Stimulated activated CD4-positive, alpha-beta T cell treated with anti-CD3 and anti-CD28 coated beads, Interleukin-2, amount 100 ng/mL, for 48 hours (primary cell): ENCODE measurements around the gene REC8.
A peak's percentile ranks its signal among the peaks of the same experiment; 100 is the strongest.

ENCODE experiments used
- DNase-seq, 2 donors: peaks; one replicate each; pipeline ENCODE4 v3.0.0-alpha.2; 2020

Gene REC8

GRCh38 chr14:24160850-24161804 lies 10.8 kb upstream of the REC8 start, which contains the start of gene IRF9:
Gene IRF9 (plus strand): TSS chr14:24161265. CDS start chr14:24162145, 880 bp downstream.
- DNase-seq, result peak; percentile 100

GRCh38 chr14:24162093-24162492 lies 9.8 kb upstream of the REC8 start:
- DNase-seq, result no peak

- DNase-seq, result no peak
These were observed 7.3 kb upstream of the REC8 start for GRCh38 chr14:24164518-24164991.

GRCh38 chr14:24165785-24166184 lies 6.1 kb upstream of the REC8 start:
- no peak for DNase-seq

GRCh38 chr14:24167469-24168114 lies 4.3 kb upstream of the REC8 start:
- DNase-seq, result no peak

GRCh38 chr14:24172261-24172860 lies 481 bp downstream of the REC8 start:
- DNase-seq, result no peak

GRCh38 chr14:24172871-24173281 lies 996 bp downstream of the REC8 start:
- DNase-seq, result no peak

GRCh38 chr14:24176599-24176998 lies 4.7 kb downstream of the REC8 start:
- no peak for DNase-seq

- DNase-seq, result no peak
These were observed 5.4 kb downstream of the REC8 start for GRCh38 chr14:24177041-24177825.

- no peak for DNase-seq
These were observed 6.0 kb downstream of the REC8 start for GRCh38 chr14:24177891-24178290.

- no peak for DNase-seq
These were observed 6.7 kb downstream of the REC8 start for GRCh38 chr14:24178399-24179178.

- DNase-seq, result no peak
These were observed 7.5 kb downstream of the REC8 start for GRCh38 chr14:24179294-24179960.

- DNase-seq, result no peak
These were observed 8.3 kb downstream of the REC8 start for GRCh38 chr14:24179961-24180796.

- DNase-seq, result no peak
These were observed 9.6 kb downstream of the REC8 start for GRCh38 chr14:24181371-24182077.

GRCh38 chr14:24182110-24182882 lies 10.4 kb downstream of the REC8 start:
- DNase-seq, result no peak

GRCh38 chr14:24183014-24183481 lies 11.2 kb downstream of the REC8 start:
- no peak for DNase-seq

- no peak for DNase-seq
These were observed 12.5 kb downstream of the REC8 start for GRCh38 chr14:24184104-24184970.

- DNase-seq, result no peak
These were observed 13.1 kb downstream of the REC8 start for GRCh38 chr14:24185026-24185425.
